H9 (cell line): ENCODE results near the gene COX6B1. TPM values are rescaled to one million over a fixed set of nuclear protein-coding genes. Genes with fewer than 3 reads are reported as not detected.

ENCODE experiments used
- DNase-seq: peaks from one replicate; pipeline ENCODE4 v3.0.0-alpha.2; 2017
- H2AFZ ChIP-seq: one replicate; pipeline ENCODE4 v1.6.1; 2013; ENCODE audit warnings: mild to moderate bottlenecking, low read length, control low read depth, moderate library complexity
- H2AK5ac ChIP-seq: 2 replicates; pipeline ENCODE4 v1.6.1; 2013; ENCODE audit warnings: low read length, control low read depth, mixed read lengths; ENCODE audit not compliant: insufficient read length
- H2BK120ac ChIP-seq: one replicate; pipeline ENCODE4 v1.6.1; 2013; ENCODE audit warnings: low read depth, mild to moderate bottlenecking, low read length, control low read depth, inconsistent platforms; ENCODE audit not compliant: poor library complexity, severe bottlenecking
- H2BK12ac ChIP-seq: 2 replicates; pipeline ENCODE4 v1.6.1; 2013; ENCODE audit warnings: low read length, control low read depth, mixed read lengths, low read depth; ENCODE audit not compliant: insufficient read length
- H2BK15ac ChIP-seq: 2 replicates; pipeline ENCODE4 v1.6.1; 2013; ENCODE audit warnings: low read depth, low read length, control low read depth
- H2BK20ac ChIP-seq: one replicate; pipeline ENCODE4 v1.6.1; 2013; ENCODE audit warnings: low read depth, mild to moderate bottlenecking, low read length, control low read depth, inconsistent platforms; ENCODE audit not compliant: poor library complexity, severe bottlenecking
- H2BK5ac ChIP-seq: 2 replicates; pipeline ENCODE4 v1.6.1; 2013; ENCODE audit warnings: low read length, control low read depth, mixed read lengths; ENCODE audit not compliant: insufficient read length
- H3K14ac ChIP-seq: 2 replicates; pipeline ENCODE4 v1.6.1; 2013; ENCODE audit warnings: low read length, control low read depth; ENCODE audit not compliant: insufficient read depth
- H3K18ac ChIP-seq: 2 replicates; pipeline ENCODE4 v1.6.1; 2013; ENCODE audit warnings: low read depth, mild to moderate bottlenecking, mixed read lengths, low read length, control low read depth; ENCODE audit not compliant: insufficient read length
- H3K23ac ChIP-seq: 2 replicates; pipeline ENCODE4 v1.6.1; 2013; ENCODE audit warnings: low read length, control low read depth, mixed read lengths, low read depth; ENCODE audit not compliant: insufficient read length
- H3K23me2 ChIP-seq: 2 replicates; pipeline ENCODE4 v1.6.1; 2013; ENCODE audit warnings: low read depth, mild to moderate bottlenecking, mixed read lengths, low read length, control low read depth; ENCODE audit not compliant: insufficient read length, poor library complexity, severe bottlenecking
- H3K27ac ChIP-seq: 2 replicates; pipeline ENCODE4 v1.5.1; 2013; ENCODE audit warnings: low read length, control low read depth, mixed read lengths, low read depth; ENCODE audit not compliant: insufficient read length
- H3K27me3 ChIP-seq: 2 replicates; pipeline ENCODE4 v1.6.1; 2013; ENCODE audit warnings: low read length, control low read depth, inconsistent platforms; ENCODE audit not compliant: insufficient read depth
- H3K4ac ChIP-seq: 2 replicates; pipeline ENCODE4 v1.6.1; 2013; ENCODE audit warnings: low read depth, mild to moderate bottlenecking, control low read depth, inconsistent platforms, low read length, moderate library complexity
- H3K4me1 ChIP-seq: 2 replicates; pipeline ENCODE4 v1.6.1; 2013; ENCODE audit warnings: low read length, control low read depth, inconsistent platforms; ENCODE audit not compliant: insufficient read depth
- H3K4me2 ChIP-seq: 2 replicates; pipeline ENCODE4 v1.6.1; 2013; ENCODE audit warnings: low read length, control low read depth, mixed read lengths; ENCODE audit not compliant: insufficient read length, insufficient read depth
- H3K56ac ChIP-seq: 2 replicates; pipeline ENCODE4 v1.6.1; 2013; ENCODE audit warnings: low read depth, mild to moderate bottlenecking, mixed read lengths, low read length, control low read depth; ENCODE audit not compliant: insufficient read length
- H3K79me1 ChIP-seq: 2 replicates; pipeline ENCODE4 v1.6.1; 2013; ENCODE audit warnings: low read depth, mild to moderate bottlenecking, moderate library complexity, low read length, control low read depth, inconsistent platforms; ENCODE audit not compliant: insufficient read depth, poor library complexity, severe bottlenecking
- H3K79me2 ChIP-seq: 2 replicates; pipeline ENCODE4 v1.6.1; 2013; ENCODE audit warnings: low read length, control low read depth, inconsistent platforms; ENCODE audit not compliant: insufficient read depth
- H3K9ac ChIP-seq: 2 replicates; pipeline ENCODE4 v1.6.1; 2013; ENCODE audit warnings: low read length, control low read depth, mixed read lengths; ENCODE audit not compliant: insufficient read length; ENCODE audit errors: extremely low read depth
- H3K9me3 ChIP-seq: one replicate; pipeline ENCODE4 v1.6.1; 2013; ENCODE audit warnings: low read depth, low read length, inconsistent platforms; ENCODE audit not compliant: control insufficient read depth
- H3T11ph ChIP-seq: one replicate; pipeline ENCODE4 v1.6.1; 2013; ENCODE audit warnings: mild to moderate bottlenecking, low read length, control low read depth, inconsistent platforms
- H4K20me1 ChIP-seq: one replicate; pipeline ENCODE4 v1.6.1; 2013; ENCODE audit not compliant: control insufficient read depth, insufficient read length, insufficient read depth
- H4K5ac ChIP-seq: 2 replicates; pipeline ENCODE4 v1.6.1; 2013; ENCODE audit warnings: low read depth, mild to moderate bottlenecking, mixed read lengths, low read length, control low read depth; ENCODE audit not compliant: insufficient read length
- H4K8ac ChIP-seq: replicated peaks from 2 replicates; pipeline ENCODE4 v1.6.1; 2013; ENCODE audit warnings: low read length, control low read depth, mixed read lengths, low read depth; ENCODE audit not compliant: insufficient read length
- H4K91ac ChIP-seq: 2 replicates; pipeline ENCODE4 v1.6.1; 2013; ENCODE audit warnings: low read depth, mild to moderate bottlenecking, moderate library complexity, mixed read lengths, low read length, control low read depth; ENCODE audit not compliant: insufficient read length
- H3K27ac Mint-ChIP-seq, 3 experiments: 2 replicates in 2 of 3; 3 replicates in 1 of 3; pipeline ENCODE4 v1.8.0; 2020 to 2021; ENCODE audit warnings: mixed read lengths in 3 of 3, mild to moderate bottlenecking in 1 of 3, moderate library complexity in 1 of 3
- H3K27me3 Mint-ChIP-seq: 2 replicates; pipeline ENCODE4 v1.8.0; 2021; ENCODE audit warnings: low read depth, mild to moderate bottlenecking, moderate library complexity, mixed read lengths
- H3K36me3 Mint-ChIP-seq, 3 experiments: 2 replicates in 2 of 3; 3 replicates in 1 of 3; pipeline ENCODE4 v1.8.0; 2020 to 2021; ENCODE audit warnings: low read depth in 3 of 3, mixed read lengths in 3 of 3; ENCODE audit not compliant: insufficient read depth in 1 of 3
- H3K4me1 Mint-ChIP-seq, 2 experiments: 2 replicates each; pipeline ENCODE4 v1.8.0; 2020; ENCODE audit warnings: mixed read lengths in 2 of 2
- H3K4me3 Mint-ChIP-seq, 2 experiments: 2 replicates in 1 of 2; 3 replicates in 1 of 2; pipeline ENCODE4 v1.8.0; 2020 to 2021; ENCODE audit warnings: mild to moderate bottlenecking in 2 of 2, mixed read lengths in 2 of 2, moderate library complexity in 1 of 2
- H3K9me3 Mint-ChIP-seq, 2 experiments: 2 replicates in 1 of 2; 3 replicates in 1 of 2; pipeline ENCODE4 v1.8.0; 2020; ENCODE audit warnings: mild to moderate bottlenecking in 2 of 2, mixed read lengths in 2 of 2, moderate library complexity in 1 of 2
- WGBS: extraction: QIAGEN DNeasy Blood & Tissue Kit; methylation state at CpG from one replicate; pipeline ENCODE4 v1.1.7; 2013; ENCODE audit warnings: missing lambda C conversion rate, low lambda C conversion rate, mixed read lengths; ENCODE audit not compliant: insufficient read length; ENCODE audit errors: extremely low coverage; 5-methylcytosine and 5-hydroxymethylcytosine counted together
- total RNA-seq: library from RNA; stranded (reverse); gene quantifications from 2 replicates; pipeline ENCODE4 v1.2.1, GENCODE V29; 2021
- TF ChIP-seq, protein P1 (sequence below): fragments of 200-600 bp; sonication (generic); conservative IDR thresholded peaks from 3 replicates; pipeline ENCODE4 v1.8.0; 2021; ENCODE audit warnings: antibody characterized with exemption, mild to moderate bottlenecking

COX6B1 gene
- total RNA-seq, 1 experiment from 2014 or later: 432 TPM

DNA sequence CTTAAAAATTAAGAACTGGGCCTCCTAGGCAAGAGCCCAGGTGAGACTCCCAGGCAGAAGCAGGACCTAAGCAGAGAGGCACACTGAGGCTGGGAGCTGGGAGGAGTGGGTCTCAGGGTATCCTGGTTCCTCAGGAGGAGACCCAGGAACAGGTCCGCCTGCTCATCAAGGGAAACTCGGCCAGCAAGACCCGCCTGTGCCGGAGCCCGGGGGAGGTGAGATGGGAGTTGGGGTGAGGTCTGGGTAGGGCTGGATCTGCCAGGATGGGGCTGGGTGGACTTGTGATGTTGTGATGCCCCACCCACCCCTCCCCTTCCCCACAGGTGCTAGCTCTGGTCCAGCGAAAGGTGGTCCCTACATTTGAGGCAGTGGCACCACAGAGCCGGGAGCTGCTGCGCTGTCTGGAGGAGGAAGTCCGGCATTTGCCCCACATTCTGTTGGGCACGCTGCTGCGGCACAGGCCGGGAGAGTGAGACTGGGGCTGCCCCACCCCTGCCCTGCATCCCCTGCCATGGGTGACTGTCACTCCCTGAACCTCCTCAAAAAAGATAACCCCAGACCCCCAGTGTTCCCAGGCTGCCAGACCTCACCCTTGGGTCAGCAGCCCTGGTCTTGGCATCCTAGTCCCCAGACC, 28.7 kb upstream of the COX6B1 start:
- H3K36me3 Mint-ChIP-seq: peaks cover 11 to 53% (median 40%) of the 10 kb centered on the region in 3 experiments; a peak in 6 of 7 replicates
- Histone ChIP-seq H2AFZ (no peak overlapping the region), H4K20me1 (no peaks in the 10 kb centered on the region), H3K79me2 (no peaks in the 10 kb centered on the region), H2AK5ac (no peak overlapping the region), H3K56ac (no peak overlapping the region), H3K4me2 (no peak overlapping the region), H3K27ac (no peak overlapping the region), H3K14ac (no peak overlapping the region), H2BK120ac (no peak overlapping the region), H4K8ac (no peak overlapping the region), H3K27me3 (no peaks in the 10 kb centered on the region), H3K23ac (no peak overlapping the region), H3K4ac (no peak overlapping the region), H3K9me3 (no peaks in the 10 kb centered on the region), H3K79me1 (no peaks in the 10 kb centered on the region), H3K4me1 (no peaks in the 10 kb centered on the region), H3T11ph (no peak overlapping the region), H2BK20ac (no peak overlapping the region), H2BK12ac (no peak overlapping the region), H4K5ac (no peak overlapping the region), H2BK5ac (no peak overlapping the region), H3K9ac (no peak overlapping the region), H4K91ac (no peak overlapping the region), H3K18ac (no peak overlapping the region), H2BK15ac (no peak overlapping the region), H3K23me2 (no peaks in the 10 kb centered on the region)
- no peaks in the 10 kb centered on the region for H3K9me3 Mint-ChIP-seq
- H3K4me1 Mint-ChIP-seq: no peaks in the 10 kb centered on the region
- TF ChIP-seq, protein P1, sequence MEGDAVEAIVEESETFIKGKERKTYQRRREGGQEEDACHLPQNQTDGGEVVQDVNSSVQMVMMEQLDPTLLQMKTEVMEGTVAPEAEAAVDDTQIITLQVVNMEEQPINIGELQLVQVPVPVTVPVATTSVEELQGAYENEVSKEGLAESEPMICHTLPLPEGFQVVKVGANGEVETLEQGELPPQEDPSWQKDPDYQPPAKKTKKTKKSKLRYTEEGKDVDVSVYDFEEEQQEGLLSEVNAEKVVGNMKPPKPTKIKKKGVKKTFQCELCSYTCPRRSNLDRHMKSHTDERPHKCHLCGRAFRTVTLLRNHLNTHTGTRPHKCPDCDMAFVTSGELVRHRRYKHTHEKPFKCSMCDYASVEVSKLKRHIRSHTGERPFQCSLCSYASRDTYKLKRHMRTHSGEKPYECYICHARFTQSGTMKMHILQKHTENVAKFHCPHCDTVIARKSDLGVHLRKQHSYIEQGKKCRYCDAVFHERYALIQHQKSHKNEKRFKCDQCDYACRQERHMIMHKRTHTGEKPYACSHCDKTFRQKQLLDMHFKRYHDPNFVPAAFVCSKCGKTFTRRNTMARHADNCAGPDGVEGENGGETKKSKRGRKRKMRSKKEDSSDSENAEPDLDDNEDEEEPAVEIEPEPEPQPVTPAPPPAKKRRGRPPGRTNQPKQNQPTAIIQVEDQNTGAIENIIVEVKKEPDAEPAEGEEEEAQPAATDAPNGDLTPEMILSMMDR: no peak
- no peak overlapping the region for H3K4me3 Mint-ChIP-seq
- H3K27me3 Mint-ChIP-seq: no peaks in the 10 kb centered on the region; the same call in 1 of the 2 replicates
- H3K27ac Mint-ChIP-seq: no peak overlapping the region
- no CpG with 5 or more reads among the region's 12 CpGs for WGBS
- DNase-seq: no peak
